LNCAP (cell line): Measurements from ENCODE around the gene AP3B1.

Experiments used
- CTCF ChIP-seq: fragments of 450-650 bp; IDR thresholded peaks from 2 replicates; pipeline ENCODE4 v1.5.1; 2017; ENCODE audit warnings: mild to moderate bottlenecking

AP3B1 gene

GRCh38 chr5:78221964-78222451 is 72.5 kb downstream of the AP3B1 start:
- peak; percentile 28; the same call in 1 of the 2 replicates for TF ChIP-seq CTCF

- no peak for TF ChIP-seq CTCF
Measured at GRCh38 chr5:78221467-78221866, 73.0 kb downstream of the AP3B1 start.

- no peak for TF ChIP-seq CTCF
Measured at GRCh38 chr5:78215972-78216371, 78.5 kb downstream of the AP3B1 start.

- TF ChIP-seq CTCF, result no peak
Measured at GRCh38 chr5:78215565-78215964, 78.9 kb downstream of the AP3B1 start.

- no peak for TF ChIP-seq CTCF
Measured at GRCh38 chr5:78213799-78214198, 80.7 kb downstream of the AP3B1 start.

- TF ChIP-seq CTCF, result no peak
Measured at GRCh38 chr5:78211052-78211451, 83.4 kb downstream of the AP3B1 start.

GRCh38 chr5:78204241-78204640 is 90.3 kb downstream of the AP3B1 start:
- no peak for TF ChIP-seq CTCF

- no peak for TF ChIP-seq CTCF
Measured at GRCh38 chr5:78203815-78204214, 90.7 kb downstream of the AP3B1 start.
